H1 (cell line): Measurements from ENCODE around the gene ADAM12. TPM values are rescaled to one million over a fixed set of nuclear protein-coding genes. Genes with fewer than 3 reads are reported as not detected.

Source experiments
- CTCF ChIA-PET: fragments of 300-600 bp; sonication (Branson Sonifier 250); formaldehyde crosslinking; loops from one replicate; lab custom pipeline; 2021; ENCODE audit not compliant: partially characterized antibody; lab: Charles Lee
- POLR2A ChIA-PET: fragments of 300-600 bp; sonication (Branson Sonifier 250); formaldehyde crosslinking; loops from one replicate; lab custom pipeline; 2021; ENCODE audit warnings: inconsistent platforms; ENCODE audit not compliant: partially characterized antibody; lab: Charles Lee
- DNase-seq, 2 experiments: peaks; one replicate each; pipeline versions ENCODE4 v3.0.0 to v3.0.0-alpha.2; 2010 to 2022; ENCODE audit warnings: low spot score in 2 of 2, low read depth in 1 of 2, mixed read lengths in 1 of 2
- FAIRE-seq: peaks from 2 replicates; lab custom pipeline; 2011; peaks lifted over from hg19 to GRCh38; lab: Jason Lieb, UNC
- H2AFZ ChIP-seq: 2 replicates; pipeline ENCODE4 v1.8.1; 2012; ENCODE audit warnings: low read length, inconsistent platforms
- H2AK5ac ChIP-seq: 2 replicates; pipeline ENCODE4 v1.6.1; 2013; ENCODE audit warnings: low read depth, low read length
- H2BK120ac ChIP-seq: replicated peaks from 2 replicates; pipeline ENCODE3; 2013; ENCODE audit warnings: low read depth, low read length, inconsistent platforms
- H2BK12ac ChIP-seq: 2 replicates; pipeline ENCODE4 v1.6.1; 2013; ENCODE audit warnings: low read depth, low read length
- H2BK15ac ChIP-seq: 2 replicates; pipeline ENCODE4 v1.6.1; 2013; ENCODE audit warnings: low read length
- H2BK20ac ChIP-seq: 2 replicates; pipeline ENCODE4 v1.6.1; 2013; ENCODE audit warnings: low read length
- H2BK5ac ChIP-seq: 2 replicates; pipeline ENCODE4 v1.6.1; 2013; ENCODE audit warnings: low read depth, low read length
- H3K14ac ChIP-seq: 2 replicates; pipeline ENCODE4 v1.6.1; 2013; ENCODE audit warnings: inconsistent platforms; ENCODE audit not compliant: insufficient read length
- H3K18ac ChIP-seq: 2 replicates; pipeline ENCODE4 v1.6.1; 2013; ENCODE audit warnings: low read length; ENCODE audit errors: extremely low read depth
- H3K23ac ChIP-seq: 2 replicates; pipeline ENCODE4 v1.6.1; 2013; ENCODE audit warnings: inconsistent platforms; ENCODE audit not compliant: insufficient read length
- H3K23me2 ChIP-seq: 2 replicates; pipeline ENCODE4 v1.6.1; 2013; ENCODE audit warnings: low read depth, low read length
- H3K27ac ChIP-seq: 2 replicates; pipeline ENCODE4 v1.6.1; 2011; ENCODE audit warnings: low read depth, low read length, inconsistent platforms
- H3K27me3 ChIP-seq, 4 experiments: replicated peaks in 1 of 4; 1 replicate in 1 of 4; 2 replicates in 3 of 4; pipeline versions ENCODE4 v1.6.1 to v1.8.1; 2011 to 2013; ENCODE audit warnings: low read length in 3 of 4, mild to moderate bottlenecking in 3 of 4, inconsistent platforms in 2 of 4, mixed read lengths in 2 of 4, moderate library complexity in 1 of 4; ENCODE audit not compliant: control insufficient read depth in 3 of 4, insufficient read depth in 3 of 4; ENCODE audit errors: extremely low read depth in 1 of 4
- H3K36me3 ChIP-seq, 4 experiments: 2 replicates each; pipeline versions ENCODE4 v1.6.1 to v1.8.1; 2011 to 2013; ENCODE audit warnings: mild to moderate bottlenecking in 4 of 4, low read length in 3 of 4, moderate library complexity in 2 of 4, control low read depth in 1 of 4, inconsistent platforms in 1 of 4; ENCODE audit not compliant: insufficient read depth in 4 of 4, control insufficient read depth in 2 of 4
- H3K4ac ChIP-seq: replicated peaks from 2 replicates; pipeline ENCODE3; 2013; ENCODE audit warnings: low read length, low read depth, mixed read lengths, inconsistent platforms; ENCODE audit not compliant: insufficient read length
- H3K4me1 ChIP-seq, 4 experiments: replicated peaks in 1 of 4; 1 replicate in 1 of 4; 2 replicates in 3 of 4; pipeline versions ENCODE4 v1.6.1 to v1.8.1; 2011 to 2013; ENCODE audit warnings: low read length in 3 of 4, inconsistent platforms in 2 of 4, mixed read lengths in 1 of 4; ENCODE audit not compliant: insufficient read depth in 4 of 4, control insufficient read depth in 3 of 4
- H3K4me2 ChIP-seq, 2 experiments: 2 replicates each; pipeline versions ENCODE4 v1.6.1 to v1.8.1; 2011 to 2013; ENCODE audit warnings: low read depth in 2 of 2, low read length in 2 of 2, control low read depth in 1 of 2, inconsistent platforms in 1 of 2, mild to moderate bottlenecking in 1 of 2; ENCODE audit not compliant: insufficient read depth in 1 of 2
- H3K4me3 ChIP-seq, 4 experiments: fragments of 200-600, 300-600 bp in 1 of 4; sonication (generic), shearing (Covaris generic), sonication (Bioruptor Twin) in 1 of 4; 2 replicates each; pipeline versions ENCODE4 v1.5.1 to v1.8.1; 2011 to 2016; ENCODE audit warnings: low read length in 4 of 4, low read depth in 3 of 4, control low read depth in 2 of 4, inconsistent platforms in 2 of 4, mild to moderate bottlenecking in 2 of 4, mixed read lengths in 1 of 4, moderate library complexity in 1 of 4; ENCODE audit not compliant: insufficient read depth in 2 of 4; ENCODE audit errors: extremely low read depth in 1 of 4
- H3K56ac ChIP-seq: replicated peaks from 2 replicates; pipeline ENCODE3; 2013; ENCODE audit warnings: low read depth, mild to moderate bottlenecking, mixed read lengths, low read length, inconsistent platforms; ENCODE audit not compliant: insufficient read length
- H3K79me1 ChIP-seq: 2 replicates; pipeline ENCODE4 v1.6.1; 2013; ENCODE audit warnings: low read depth, low read length, control low read depth
- H3K79me2 ChIP-seq, 2 experiments: 2 replicates each; pipeline versions ENCODE4 v1.6.1 to v1.8.1; 2012 to 2013; ENCODE audit warnings: low read length in 2 of 2, mild to moderate bottlenecking in 2 of 2, inconsistent platforms in 1 of 2; ENCODE audit not compliant: insufficient read depth in 2 of 2, control insufficient read depth in 1 of 2
- H3K9ac ChIP-seq, 4 experiments: replicated peaks in 1 of 4; 1 replicate in 1 of 4; 2 replicates in 3 of 4; pipeline versions ENCODE4 v1.6.1 to v1.8.1; 2011 to 2013; ENCODE audit warnings: low read depth in 3 of 4, low read length in 3 of 4, control low read depth in 2 of 4, mild to moderate bottlenecking in 2 of 4, moderate library complexity in 2 of 4, inconsistent platforms in 1 of 4; ENCODE audit errors: extremely low read depth in 1 of 4
- H3K9me3 ChIP-seq, 2 experiments: 2 replicates each; pipeline versions ENCODE4 v1.6.1 to v1.8.1; 2012 to 2013; ENCODE audit warnings: mild to moderate bottlenecking in 2 of 2, moderate library complexity in 2 of 2, control low read depth in 1 of 2, inconsistent platforms in 1 of 2, low read depth in 1 of 2, low read length in 1 of 2, mixed read lengths in 1 of 2; ENCODE audit not compliant: insufficient read depth in 2 of 2
- H4K20me1 ChIP-seq, 2 experiments: replicated peaks in 1 of 2; 2 replicates each; pipeline versions ENCODE3 to v1.8.1; 2011 to 2013; ENCODE audit warnings: inconsistent platforms in 2 of 2, low read length in 2 of 2, mild to moderate bottlenecking in 1 of 2; ENCODE audit not compliant: insufficient read depth in 2 of 2, control insufficient read depth in 1 of 2
- H4K5ac ChIP-seq: 2 replicates; pipeline ENCODE4 v1.6.1; 2013; ENCODE audit warnings: low read length, low read depth, mixed read lengths, inconsistent platforms; ENCODE audit not compliant: insufficient read length
- H4K8ac ChIP-seq: 2 replicates; pipeline ENCODE4 v1.8.0; 2013; ENCODE audit warnings: mild to moderate bottlenecking, moderate library complexity, low read length, inconsistent platforms; ENCODE audit not compliant: insufficient read depth; ENCODE audit errors: extremely low read depth
- H4K91ac ChIP-seq: replicated peaks from 2 replicates; pipeline ENCODE3; 2013; ENCODE audit warnings: low read length, mixed read lengths, inconsistent platforms; ENCODE audit not compliant: insufficient read length
- KDM1A ChIP-seq: fragments of 200-600, 300-600 bp; sonication (generic); IDR thresholded peaks from 2 replicates; pipeline ENCODE4 v1.7.1; 2016; ENCODE audit warnings: mild to moderate bottlenecking, low read length, borderline replicate concordance
- RAD21 ChIP-seq, 2 experiments: IDR thresholded peaks in 1 of 2; conservative IDR thresholded peaks in 1 of 2; 2 replicates each; pipeline ENCODE4 v1.6.1; 2011; ENCODE audit warnings: low read depth in 2 of 2, low read length in 2 of 2, improper control_type of control experiment in 1 of 2, inconsistent platforms in 1 of 2, mild to moderate bottlenecking in 1 of 2, moderate library complexity in 1 of 2
- ZNF274 ChIP-seq: IDR thresholded peaks from 2 replicates; pipeline ENCODE4 v1.7.0; 2012; ENCODE audit warnings: low read length, borderline replicate concordance; ENCODE audit errors: extremely low read depth
- WGBS, 2 experiments: shearing (Covaris generic) in 1 of 2; methylation state at CpG; one replicate each; pipeline versions ENCODE4 v1.1.6 to v1.1.7; 2013 to 2015; ENCODE audit warnings: low lambda C conversion rate in 2 of 2, mixed read lengths in 2 of 2, inconsistent platforms in 1 of 2, low coverage in 1 of 2, missing lambda C conversion rate in 1 of 2; ENCODE audit not compliant: insufficient replicate concordance in 2 of 2, insufficient coverage in 1 of 2, insufficient read length in 1 of 2; ENCODE audit errors: extremely low coverage in 1 of 2, missing lambda C conversion rate in 1 of 2; 5-methylcytosine and 5-hydroxymethylcytosine counted together
- polyA plus RNA-seq, 7 experiments: library from polyadenylated mRNA; depleted of rRNA in 3 of 7; stranded (reverse) in 5 of 7; unstranded in 2 of 7; fragments of >200 nt in 5 of 7; fragments of 200-250 nt in 2 of 7; gene quantifications; 1 replicate in 5 of 7; 2 replicates in 1 of 7; 4 replicates in 1 of 7; pipeline versions ENCODE4 v1.2.1 to v1.2.3, GENCODE V29; 2011 to 2013; ENCODE audit warnings: missing spikeins in 2 of 7, mixed read lengths in 2 of 7
- total RNA-seq: library from RNA; stranded (reverse); fragmentation: NEBNext Ultra II Directional; extraction: Animal tissue kit (Norgen Biotek cat#: 25700); gene quantifications from 2 replicates; pipeline ENCODE4 v1.2.1, GENCODE V29; 2021
- TF ChIP-seq, protein P1 (sequence below), 3 experiments: IDR thresholded peaks; 1 replicate in 2 of 3; 2 replicates in 1 of 3; pipeline versions ENCODE4 v1.5.1 to v1.6.1; 2011; ENCODE audit warnings: low read length in 3 of 3, mild to moderate bottlenecking in 3 of 3, inconsistent platforms in 2 of 3, low read depth in 1 of 3, moderate library complexity in 1 of 3; ENCODE audit not compliant: insufficient read depth in 1 of 3; ENCODE audit errors: control extremely low read depth in 1 of 3
- TF ChIP-seq, protein P2 (sequence below): IDR thresholded peaks from 2 replicates; pipeline ENCODE4 v1.6.1; 2012; ENCODE audit warnings: inconsistent platforms

Gene ADAM12
- total and polyA plus RNA-seq, 2 of the 8 experiments (the other 6 are each of a cell fraction or from before 2014, with no cell fraction given): 0.07 to 0.17 TPM

DNA sequence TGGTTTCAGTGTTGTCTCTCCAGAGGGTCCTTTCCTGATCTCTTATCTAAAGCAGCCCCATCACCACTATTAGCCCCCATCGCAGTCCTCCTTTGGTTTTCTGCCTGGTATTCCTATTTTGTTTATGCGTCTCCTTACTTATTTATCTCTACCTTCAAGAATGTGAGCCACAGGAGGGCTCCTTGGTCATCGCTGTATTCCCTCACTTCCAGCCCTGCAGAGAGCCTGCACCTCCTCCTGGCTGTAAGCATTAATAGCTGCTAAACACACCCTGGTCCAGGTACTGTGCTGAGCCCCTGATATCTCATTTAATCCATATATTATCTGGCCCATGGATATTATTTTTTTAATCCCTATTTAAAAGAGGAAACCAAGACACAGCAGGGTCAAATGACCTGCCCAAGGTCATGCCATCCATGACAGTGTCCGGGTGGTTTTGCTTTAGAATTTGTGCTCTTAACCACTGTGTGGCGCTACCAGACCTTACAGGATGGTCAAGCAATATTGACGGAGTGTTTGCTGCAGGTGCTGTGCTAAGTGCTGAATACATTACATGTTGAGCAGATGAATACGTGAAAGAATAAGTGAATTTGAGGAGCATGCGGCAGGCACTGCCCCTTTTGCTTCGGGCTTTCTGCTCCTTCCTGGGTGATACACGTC lies 227.2 kb downstream of the ADAM12 start:
- POLR2A ChIA-PET: no interaction called here
- no peak overlapping the region for H3K56ac ChIP-seq
- no peak overlapping the region for H3K9ac ChIP-seq
- H2AK5ac ChIP-seq: no peak overlapping the region
- no peak overlapping the region for H3K27ac ChIP-seq
- H3K23me2 ChIP-seq: no peaks in the 10 kb centered on the region
- H3K9me3 ChIP-seq: no peaks in the 10 kb centered on the region
- H3K23ac ChIP-seq: no peak overlapping the region
- no peak overlapping the region for H3K4ac ChIP-seq
- no peaks in the 10 kb centered on the region for H3K79me1 ChIP-seq
- no peak overlapping the region for H4K5ac ChIP-seq
- H2BK12ac ChIP-seq: 0 out of 2 replicates have a peak overlapping the region, but pooled peaks have one; percentile 44
- H3K27me3 ChIP-seq: no peaks in the 10 kb centered on the region; a peak in 1 of 7 replicates
- no peaks in the 10 kb centered on the region for H4K20me1 ChIP-seq
- H3K36me3 ChIP-seq: no peaks in the 10 kb centered on the region
- H3K4me2 ChIP-seq: no peak overlapping the region
- no peak overlapping the region for H2AFZ ChIP-seq
- H2BK120ac ChIP-seq: no peak overlapping the region
- CTCF ChIA-PET: interaction anchor here (0.6 to 2.9 kb wide), 19 partner anchors 9 to 438 kb away, joined by 3 to 19 read pairs (median 4); no protein-coding TSS in a partner anchor
- no peak overlapping the region for H3K4me3 ChIP-seq
- H2BK5ac ChIP-seq: no peak overlapping the region
- peaks cover under 1 to 14% (median 9%) of the 10 kb centered on the region in 4 experiments; a peak in 5 of 7 replicates for H3K4me1 ChIP-seq
- H2BK20ac ChIP-seq: no peak overlapping the region
- H3K14ac ChIP-seq: no peak overlapping the region
- WGBS, 2 experiments: 66% methylated on average over 10 of the region's 10 CpGs; no CpG with 5 or more reads in 1 of the 2 experiments
- TF ChIP-seq, protein P1, sequence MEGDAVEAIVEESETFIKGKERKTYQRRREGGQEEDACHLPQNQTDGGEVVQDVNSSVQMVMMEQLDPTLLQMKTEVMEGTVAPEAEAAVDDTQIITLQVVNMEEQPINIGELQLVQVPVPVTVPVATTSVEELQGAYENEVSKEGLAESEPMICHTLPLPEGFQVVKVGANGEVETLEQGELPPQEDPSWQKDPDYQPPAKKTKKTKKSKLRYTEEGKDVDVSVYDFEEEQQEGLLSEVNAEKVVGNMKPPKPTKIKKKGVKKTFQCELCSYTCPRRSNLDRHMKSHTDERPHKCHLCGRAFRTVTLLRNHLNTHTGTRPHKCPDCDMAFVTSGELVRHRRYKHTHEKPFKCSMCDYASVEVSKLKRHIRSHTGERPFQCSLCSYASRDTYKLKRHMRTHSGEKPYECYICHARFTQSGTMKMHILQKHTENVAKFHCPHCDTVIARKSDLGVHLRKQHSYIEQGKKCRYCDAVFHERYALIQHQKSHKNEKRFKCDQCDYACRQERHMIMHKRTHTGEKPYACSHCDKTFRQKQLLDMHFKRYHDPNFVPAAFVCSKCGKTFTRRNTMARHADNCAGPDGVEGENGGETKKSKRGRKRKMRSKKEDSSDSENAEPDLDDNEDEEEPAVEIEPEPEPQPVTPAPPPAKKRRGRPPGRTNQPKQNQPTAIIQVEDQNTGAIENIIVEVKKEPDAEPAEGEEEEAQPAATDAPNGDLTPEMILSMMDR (IDR thresholded peaks at IDR 0.05; ENCODE audit: control extremely low read depth in 1 of 3, insufficient read depth in 1 of 3, low read depth in 1 of 3, low read length in 3 of 3): peak; percentile 49 to 73 (median 72)
- TF ChIP-seq, protein P2, sequence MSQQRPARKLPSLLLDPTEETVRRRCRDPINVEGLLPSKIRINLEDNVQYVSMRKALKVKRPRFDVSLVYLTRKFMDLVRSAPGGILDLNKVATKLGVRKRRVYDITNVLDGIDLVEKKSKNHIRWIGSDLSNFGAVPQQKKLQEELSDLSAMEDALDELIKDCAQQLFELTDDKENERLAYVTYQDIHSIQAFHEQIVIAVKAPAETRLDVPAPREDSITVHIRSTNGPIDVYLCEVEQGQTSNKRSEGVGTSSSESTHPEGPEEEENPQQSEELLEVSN: no peak
- TF ChIP-seq KDM1A: peak; percentile 44; the same call in 1 of the 2 replicates
- no peak for TF ChIP-seq ZNF274
- TF ChIP-seq RAD21 (IDR thresholded peaks at IDR 0.05 in 1 of 2, conservative IDR thresholded peaks at IDR 0.05 in 1 of 2; ENCODE audit: low read depth in 2 of 2, low read length in 2 of 2): peak; percentile 81 to 90
- H4K8ac ChIP-seq: no peak overlapping the region
- H3K79me2 ChIP-seq: no peaks in the 10 kb centered on the region
- DNase-seq (no peak), FAIRE-seq (peak; percentile 97)
- H3K18ac ChIP-seq: no peak overlapping the region
- no peak overlapping the region for H4K91ac ChIP-seq
- H2BK15ac ChIP-seq: no peak overlapping the region; the same call in 1 of the 2 replicates
